Suprapubic skin (tissue), 4 donors: ENCODE data around the gene TMEM138. TPM values are rescaled to one million over a fixed set of nuclear protein-coding genes. Genes with fewer than 3 reads are reported as not detected.
"Not testable (repeated sequence)": the region's sequence is repeated elsewhere in the genome, so short reads cannot be mapped to it uniquely, and the experiment has no call there.

Experiments used
- DNase-seq, 2 donors: peaks; one replicate each; pipeline ENCODE4 v3.0.0-alpha.2; 2019; ENCODE audit warnings: low spot score in 2 of 2
- H3K27ac ChIP-seq: fragments of 200-600 bp; sonication (generic); one replicate; pipeline ENCODE4 v1.5.1; 2019
- H3K27me3 ChIP-seq: fragments of 200-600 bp; sonication (generic); one replicate; pipeline ENCODE4 v1.5.1; 2019
- H3K36me3 ChIP-seq: fragments of 200-600 bp; sonication (generic); one replicate; pipeline ENCODE4 v1.5.1; 2019
- H3K4me1 ChIP-seq: fragments of 200-600 bp; sonication (generic); one replicate; pipeline ENCODE4 v1.5.1; 2019
- H3K4me3 ChIP-seq: fragments of 200-600 bp; sonication (generic); one replicate; pipeline ENCODE4 v1.5.1; 2019; ENCODE audit warnings: mild to moderate bottlenecking
- H3K9me3 ChIP-seq: fragments of 200-600 bp; sonication (generic); one replicate; pipeline ENCODE4 v1.5.1; 2019
- CTCF ChIP-seq, 2 donors: fragments of 200-600 bp in 1 of 2; fragments of 450-650 bp in 1 of 2; sonication (generic) in 1 of 2; IDR thresholded peaks; one replicate each; pipeline ENCODE4 v1.5.1; 2016 to 2019; ENCODE audit warnings: antibody characterized with exemption in 2 of 2, mild to moderate bottlenecking in 1 of 2, moderate library complexity in 1 of 2
- EP300 ChIP-seq: sonication (generic); formaldehyde crosslinking; IDR thresholded peaks from one replicate; pipeline ENCODE4 v1.6.1; 2017; ENCODE audit warnings: antibody characterized with exemption
- POLR2A ChIP-seq, 2 donors: fragments of 450-650 bp; IDR thresholded peaks; one replicate each; pipeline ENCODE4 v1.6.1; 2017; ENCODE audit warnings: antibody characterized with exemption in 2 of 2, mild to moderate bottlenecking in 2 of 2, moderate library complexity in 2 of 2
- POLR2AphosphoS5 ChIP-seq, 3 donors: sonication (generic); formaldehyde crosslinking; IDR thresholded peaks; one replicate each; pipeline ENCODE4 v1.6.1; 2017; ENCODE audit warnings: antibody characterized with exemption in 3 of 3
- WGBS: methylation state at CpG from one replicate; pipeline ENCODE4 v1.1.5; 2018; 5-methylcytosine and 5-hydroxymethylcytosine counted together
- total RNA-seq, 4 donors: library from RNA; depleted of rRNA; stranded (reverse); fragments of >200 nt; gene quantifications; one replicate each; pipeline ENCODE4 v1.1.0, GENCODE V29; 2016

Gene TMEM138
- total RNA-seq, 4 donors from 2014 or later, result 22.3 to 43.5 (median 34.2) TPM

DNA sequence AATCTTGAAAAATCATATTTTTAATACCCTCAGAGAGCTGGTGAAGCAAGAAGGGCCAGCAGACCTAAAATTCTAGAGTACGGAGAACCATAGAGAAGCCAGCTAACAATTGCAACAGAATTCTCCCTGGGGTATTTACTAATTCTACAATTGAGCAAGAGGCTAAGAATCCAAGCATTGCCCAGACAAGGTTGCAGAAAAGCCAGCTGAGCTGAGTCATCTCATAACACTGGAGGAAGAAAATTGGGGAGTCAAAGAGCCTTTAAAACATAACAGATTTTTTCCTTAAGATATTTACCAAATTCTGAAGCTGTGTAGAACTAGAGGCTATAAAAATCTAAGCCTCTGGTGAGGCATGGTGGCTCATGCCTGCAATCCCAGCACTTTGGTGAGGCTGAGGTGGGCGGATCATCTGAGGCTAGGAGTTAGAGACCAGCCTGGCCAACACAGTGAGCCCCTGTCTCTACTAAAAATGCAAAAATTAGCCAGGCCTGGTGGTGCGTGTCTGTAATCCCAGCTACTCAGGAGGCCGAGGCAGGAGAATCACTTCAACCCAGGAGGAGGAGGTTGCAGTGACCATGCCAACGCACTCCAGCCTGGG is 16.6 kb downstream of the TMEM138 start:
- WGBS, result 41% methylated on average over 5 of the region's 5 CpGs
- DNase-seq, result peak in 1 of 2 donors; percentile 66
- peaks cover 7% of the 10 kb centered on the region for H3K36me3 ChIP-seq
- peak overlapping the region; percentile 62 for H3K27ac ChIP-seq
- no peak overlapping the region for H3K4me3 ChIP-seq
- peaks cover 27% of the 10 kb centered on the region for H3K4me1 ChIP-seq
- no peaks in the 10 kb centered on the region for H3K9me3 ChIP-seq
- H3K27me3 ChIP-seq, result no peaks in the 10 kb centered on the region
- TF ChIP-seq POLR2AphosphoS5 (IDR thresholded peaks at IDR 0.05) (peak in 1 of 3 donors; percentile 70), CTCF (IDR thresholded peaks at IDR 0.05) (no peak)

DNA sequence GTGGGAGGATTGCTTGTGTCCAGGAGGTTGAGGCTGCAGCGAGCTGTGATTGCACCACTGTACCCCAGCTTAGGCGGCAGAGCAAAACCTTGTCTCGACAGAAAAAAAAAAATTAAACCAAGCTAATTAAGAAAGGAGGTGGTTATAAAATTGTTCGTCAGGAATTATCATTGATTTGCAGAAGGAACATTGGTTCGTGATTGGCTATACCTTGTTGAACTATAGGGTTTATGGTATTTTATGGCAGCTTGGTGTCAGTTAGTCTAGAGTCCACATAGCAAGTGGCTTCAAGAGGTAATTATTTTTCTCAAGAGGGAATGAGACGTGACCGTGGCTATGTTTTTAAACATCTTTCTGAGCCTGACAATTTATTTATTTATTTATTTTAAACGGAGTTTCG is 18.7 kb downstream of the TMEM138 start:
- H3K36me3 ChIP-seq, result peaks cover 1% of the 10 kb centered on the region
- peak in 1 of 2 donors; percentile 24 for DNase-seq
- no peaks in the 10 kb centered on the region for H3K9me3 ChIP-seq
- no peaks in the 10 kb centered on the region for H3K27me3 ChIP-seq
- 95% methylated on average over 9 of the region's 9 CpGs for WGBS
- no peak overlapping the region for H3K4me3 ChIP-seq
- H3K27ac ChIP-seq, result no peak overlapping the region
- H3K4me1 ChIP-seq, result peaks cover 34% of the 10 kb centered on the region
- TF ChIP-seq POLR2AphosphoS5 (IDR thresholded peaks at IDR 0.05), result no peak
- no peak for TF ChIP-seq CTCF (IDR thresholded peaks at IDR 0.05)
- no peak for TF ChIP-seq EP300
- TF ChIP-seq POLR2A (IDR thresholded peaks at IDR 0.05), result no peak

DNA sequence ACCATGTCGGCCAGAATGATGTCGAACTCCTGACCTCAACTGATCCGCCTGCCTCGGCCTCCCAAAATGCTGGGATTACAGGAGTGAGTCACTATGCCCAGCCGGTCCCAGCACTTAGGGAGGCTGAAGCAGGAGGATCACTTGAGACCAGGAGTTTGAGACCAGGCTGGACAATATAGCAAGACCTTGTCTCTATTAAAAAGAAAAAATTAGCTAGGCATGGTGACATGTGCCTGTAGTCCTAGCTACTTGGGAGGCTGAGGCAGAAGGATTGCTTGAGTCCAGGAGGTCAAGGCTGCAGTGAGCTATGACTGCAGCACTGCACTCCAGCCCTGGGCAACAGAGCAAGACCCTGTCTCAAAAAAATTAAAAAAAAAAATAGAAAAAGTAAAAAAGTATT is 21.7 kb downstream of the TMEM138 start:
- not testable (repeated sequence) for DNase-seq

DNA sequence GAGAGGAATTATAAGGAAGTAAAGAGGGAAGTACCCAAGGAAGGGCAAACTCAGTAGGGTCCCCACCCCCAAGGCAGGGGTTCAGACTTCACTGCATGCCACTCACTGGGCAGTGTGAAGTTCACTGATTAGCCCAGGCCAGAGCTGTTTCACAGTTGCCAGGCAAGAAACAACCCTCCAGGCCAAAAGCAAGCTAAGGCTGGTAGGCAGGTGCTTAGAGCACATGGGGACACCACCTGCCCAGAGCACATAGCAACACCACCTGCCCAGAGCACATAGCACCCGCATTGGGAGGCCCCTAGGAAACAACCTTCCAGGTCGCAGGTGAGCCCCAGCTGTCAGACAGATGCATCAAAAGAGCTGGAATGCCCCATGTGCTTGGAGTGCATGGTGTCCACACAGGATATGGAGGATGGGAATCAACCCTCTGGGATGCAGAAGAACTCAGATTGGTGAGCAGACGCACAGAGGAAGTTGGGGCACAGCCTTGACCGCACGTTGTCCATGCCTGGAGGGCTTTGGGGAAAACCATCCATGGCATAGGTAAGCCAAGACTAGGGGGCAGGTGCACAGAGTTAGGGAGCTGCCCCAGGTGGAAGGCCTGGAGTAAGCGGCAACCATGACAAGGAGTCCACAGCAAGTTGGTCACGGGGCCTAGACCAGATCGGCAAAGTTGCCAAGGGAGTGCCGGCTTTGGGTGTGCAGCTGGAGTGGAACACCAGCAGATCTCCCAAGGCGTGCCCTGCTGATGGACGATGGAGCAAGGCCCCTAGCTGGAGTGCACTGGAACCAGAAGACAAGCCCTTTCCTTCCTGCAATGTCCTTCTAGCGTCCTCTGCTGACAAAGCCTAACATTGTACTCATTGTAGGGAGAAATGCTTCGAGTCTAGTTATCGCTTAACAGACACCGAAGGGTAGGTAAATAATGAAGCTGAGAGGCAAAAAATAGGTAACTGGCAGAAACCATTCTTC is 22.4 kb downstream of the TMEM138 start:
- Histone ChIP-seq H3K36me3 (no peaks in the 10 kb centered on the region), H3K9me3 (no peaks in the 10 kb centered on the region), H3K4me3 (no peak overlapping the region), H3K4me1 (peaks cover 13% of the 10 kb centered on the region), H3K27ac (no peak overlapping the region), H3K27me3 (no peaks in the 10 kb centered on the region)
- 77% methylated on average over 15 of the region's 15 CpGs for WGBS
- TF ChIP-seq POLR2A (IDR thresholded peaks at IDR 0.05), result no peak
- DNase-seq, result no peak

More for the DNA sequence above, 21.7 kb downstream of the TMEM138 start:
- H3K36me3 ChIP-seq, H3K27ac ChIP-seq, H3K27me3 ChIP-seq, H3K4me3 ChIP-seq, H3K9me3 ChIP-seq: not testable (repeated sequence)
- 91% methylated on average over 5 of the region's 5 CpGs for WGBS
- H3K4me1 ChIP-seq, result peaks cover 20% of the 10 kb centered on the region

- Histone ChIP-seq H3K36me3 (peaks cover 4% of the 10 kb centered on the region), H3K27ac (no peak overlapping the region), H3K4me1 (peaks cover 27% of the 10 kb centered on the region), H3K9me3 (no peaks in the 10 kb centered on the region), H3K27me3 (no peaks in the 10 kb centered on the region), H3K4me3 (no peak overlapping the region)
- TF ChIP-seq POLR2AphosphoS5 (IDR thresholded peaks at IDR 0.05), result no peak
- no peak for TF ChIP-seq POLR2A (IDR thresholded peaks at IDR 0.05)
- no peak for TF ChIP-seq EP300
- no peak for TF ChIP-seq CTCF (IDR thresholded peaks at IDR 0.05)
- 81% methylated on average over 1 of the region's 1 CpG for WGBS
- DNase-seq, result no peak
These were observed 28.0 kb downstream of the TMEM138 start for GRCh38 chr11:61390161-61390560.

DNA sequence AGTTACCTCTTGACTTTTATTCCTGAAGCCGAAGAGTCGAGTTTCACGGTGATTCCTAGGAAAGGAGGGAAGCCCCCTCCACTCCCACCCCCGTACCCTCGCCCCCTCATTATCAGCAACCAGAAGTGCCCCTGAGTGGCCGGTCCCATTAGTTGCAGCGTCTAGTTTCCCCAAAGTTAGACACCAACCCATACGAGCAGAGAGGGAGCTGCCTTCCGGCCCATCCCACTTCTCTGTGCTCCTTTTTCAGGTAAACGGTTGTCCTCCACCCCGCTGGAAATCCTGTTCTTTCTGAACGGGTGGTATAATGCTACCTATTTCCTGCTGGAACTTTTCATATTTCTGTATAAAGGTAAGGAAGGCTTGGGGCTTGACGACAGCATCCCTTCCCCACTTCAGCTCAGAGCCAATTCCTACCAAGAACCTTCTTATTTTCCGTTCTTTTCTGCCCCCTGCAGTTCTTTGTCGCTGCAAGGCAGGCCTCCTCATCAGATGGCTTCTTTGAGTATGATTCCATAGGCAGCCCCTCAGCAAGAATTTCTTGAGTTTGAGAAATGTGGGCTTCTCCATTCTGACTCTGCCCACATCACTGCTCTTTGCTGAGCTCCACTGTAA is 30.9 kb downstream of the TMEM138 start:
- Histone ChIP-seq H3K27me3 (no peaks in the 10 kb centered on the region), H3K4me1 (peaks cover 20% of the 10 kb centered on the region), H3K9me3 (no peaks in the 10 kb centered on the region), H3K36me3 (peaks cover 28% of the 10 kb centered on the region), H3K4me3 (peak overlapping the region; percentile 83), H3K27ac (peak overlapping the region; percentile 90)
- WGBS, result 5% methylated on average over 15 of the region's 15 CpGs
- TF ChIP-seq EP300 (no peak), CTCF (IDR thresholded peaks at IDR 0.05) (no peak), POLR2AphosphoS5 (IDR thresholded peaks at IDR 0.05) (no peak), POLR2A (IDR thresholded peaks at IDR 0.05) (no peak)
- no peak for DNase-seq
